HCT116 (cell line): ENCODE results near the gene DCLRE1B. TPM values are rescaled to one million over a fixed set of nuclear protein-coding genes. Genes with fewer than 3 reads are reported as not detected.

Experiments used
- ATAC-seq: fragments of 200-7000 bp; cut with Tn5 transposase; 2 replicates; pipeline ENCODE4 v1.9.1; 2020; ENCODE audit warnings: mild to moderate bottlenecking, moderate library complexity
- BruUV-seq: library from RNA; stranded (reverse); fragments of 400-500 nt; replicated peaks from 2 replicates; lab custom pipeline; 2021; lab: Mats Ljungman, UMichigan
- CTCF ChIA-PET: fragments of 300-600 bp; sonication (Branson Sonifier 250); formaldehyde crosslinking; loops from one replicate; lab custom pipeline; 2021; ENCODE audit warnings: antibody characterized with exemption; lab: Charles Lee
- POLR2A ChIA-PET: fragments of 300-600, 350-600 bp; sonication (Branson Sonifier 250); formaldehyde crosslinking; loops from one replicate; lab custom pipeline; 2021; ENCODE audit warnings: antibody characterized with exemption; lab: Charles Lee
- RAD21 ChIA-PET, 2 experiments: fragments of 300-600 bp; sonication (Branson Sonifier 250); formaldehyde crosslinking; loops; one replicate each; lab custom pipeline; 2023; ENCODE audit warnings: low total read pairs in 2 of 2; ENCODE audit not compliant: uncharacterized antibody in 2 of 2, unreplicated experiment in 2 of 2, low non-redundant PET in 1 of 2; lab: Charles Lee
- DNase-seq: peaks from one replicate; pipeline ENCODE4 v3.0.0-alpha.2; 2010; ENCODE audit warnings: low read depth, low spot score
- H2AFZ ChIP-seq: fragments of 200-600 bp; shearing (Covaris generic), sonication (generic); 2 replicates; pipeline ENCODE4 v1.6.1; 2017; ENCODE audit warnings: low read depth, mixed run types, mixed read lengths, antibody characterized with exemption, low read length; ENCODE audit not compliant: poor library complexity, severe bottlenecking
- H3K27ac ChIP-seq: 2 replicates; pipeline ENCODE4 v1.5.1; 2012; ENCODE audit warnings: low read depth, low read length
- H3K27me3 ChIP-seq: fragments of 200-600 bp; sonication (generic); 2 replicates; pipeline ENCODE4 v1.6.1; 2016; ENCODE audit warnings: mixed run types, low read length, mixed read lengths; ENCODE audit not compliant: insufficient read depth
- H3K36me3 ChIP-seq, 2 experiments: fragments of 200-500 bp in 1 of 2; fragments of 200-600 bp in 1 of 2; sonication (Bioruptor generic) in 1 of 2; sonication (generic) in 1 of 2; 2 replicates each; pipeline versions ENCODE4 v1.5.1 to v1.6.1; 2014 to 2016; ENCODE audit warnings: low read length in 2 of 2, inconsistent platforms in 1 of 2, mixed read lengths in 1 of 2, mixed run types in 1 of 2; ENCODE audit not compliant: insufficient read depth in 2 of 2, control insufficient read depth in 1 of 2
- H3K4me1 ChIP-seq, 2 experiments: fragments of 200-600 bp in 1 of 2; sonication (generic) in 1 of 2; 2 replicates each; pipeline versions ENCODE4 v1.5.1 to v1.6.1; 2012 to 2017; ENCODE audit warnings: low read length in 2 of 2, inconsistent platforms in 1 of 2, mild to moderate bottlenecking in 1 of 2, mixed read lengths in 1 of 2, mixed run types in 1 of 2, moderate library complexity in 1 of 2; ENCODE audit not compliant: insufficient read depth in 2 of 2, control insufficient read depth in 1 of 2
- H3K4me2 ChIP-seq: fragments of 200-600 bp; sonication (generic); 2 replicates; pipeline ENCODE4 v1.6.1; 2017; ENCODE audit warnings: mixed run types, low read length, mixed read lengths
- H3K4me3 ChIP-seq, 2 experiments: fragments of 200-600 bp in 1 of 2; sonication (generic) in 1 of 2; replicated peaks in 1 of 2; 2 replicates each; pipeline ENCODE4 v1.5.1; 2011 to 2016; ENCODE audit warnings: low read length in 2 of 2, control low read depth in 1 of 2, low read depth in 1 of 2, mild to moderate bottlenecking in 1 of 2, mixed read lengths in 1 of 2, mixed run types in 1 of 2
- H3K79me2 ChIP-seq: fragments of 200-600 bp; sonication (generic); 2 replicates; pipeline ENCODE4 v1.6.1; 2017; ENCODE audit warnings: mild to moderate bottlenecking, mixed run types, low read length, moderate library complexity, mixed read lengths; ENCODE audit not compliant: insufficient read depth
- H3K9ac ChIP-seq: fragments of 200-600 bp; sonication (generic); 2 replicates; pipeline ENCODE4 v1.6.1; 2016; ENCODE audit warnings: low read length, mixed read lengths
- H3K9me2 ChIP-seq: fragments of 200-600 bp; sonication (generic), shearing (Covaris generic); 2 replicates; pipeline ENCODE4 v1.6.1; 2017; ENCODE audit warnings: mixed run types, mild to moderate bottlenecking, moderate library complexity; ENCODE audit not compliant: insufficient read depth
- H3K9me3 ChIP-seq, 2 experiments: fragments of 200-500 bp in 1 of 2; fragments of 200-600 bp in 1 of 2; sonication (Bioruptor generic) in 1 of 2; sonication (generic) in 1 of 2; 2 replicates each; pipeline ENCODE4 v1.6.1; 2014 to 2017; ENCODE audit warnings: low read length in 2 of 2, mixed read lengths in 2 of 2, inconsistent platforms in 1 of 2, low read depth in 1 of 2, mild to moderate bottlenecking in 1 of 2, mixed run types in 1 of 2, moderate library complexity in 1 of 2; ENCODE audit not compliant: control insufficient read depth in 1 of 2, insufficient read depth in 1 of 2
- H4K20me1 ChIP-seq: fragments of 200-600 bp; sonication (generic), shearing (Covaris generic); 2 replicates; pipeline ENCODE4 v1.6.1; 2017; ENCODE audit warnings: mixed run types, mild to moderate bottlenecking, moderate library complexity; ENCODE audit not compliant: insufficient read depth
- CTCF ChIP-seq, 3 experiments: fragments of 200-600 bp in 1 of 3; sonication (generic) in 1 of 3; IDR thresholded peaks in 2 of 3; conservative IDR thresholded peaks in 1 of 3; 2 replicates each; pipeline ENCODE4 v1.5.1; 2012 to 2017; ENCODE audit warnings: low read depth in 2 of 3, low read length in 2 of 3, antibody characterized with exemption in 1 of 3, borderline replicate concordance in 1 of 3, control low read depth in 1 of 3, mild to moderate bottlenecking in 1 of 3, mixed read lengths in 1 of 3, mixed run types in 1 of 3, moderate library complexity in 1 of 3; ENCODE audit not compliant: insufficient read depth in 1 of 3
- EGR1 ChIP-seq: IDR thresholded peaks from 2 replicates; pipeline ENCODE4 v1.6.1; 2012; ENCODE audit warnings: low read depth
- ELF1 ChIP-seq: IDR thresholded peaks from 2 replicates; pipeline ENCODE4 v1.6.1; 2012; ENCODE audit warnings: low read depth, borderline replicate concordance
- SIN3A ChIP-seq: IDR thresholded peaks from 2 replicates; pipeline ENCODE4 v1.6.1; 2012; ENCODE audit warnings: low read depth
- SP1 ChIP-seq: IDR thresholded peaks from 2 replicates; pipeline ENCODE4 v1.6.1; 2012; ENCODE audit warnings: low read depth
- YY1 ChIP-seq: IDR thresholded peaks from 2 replicates; pipeline ENCODE4 v1.6.1; 2011; ENCODE audit warnings: low read length, low read depth, moderate library complexity, mild to moderate bottlenecking; ENCODE audit not compliant: insufficient replicate concordance; ENCODE audit errors: extremely low read depth
- intact Hi-C: fragments of 100-400 bp; cut with micrococcal nuclease; formaldehyde crosslinking; loops from 2 replicates; pipeline ENCODE4 v1.10.0; 2022
- total RNA-seq: library from RNA; stranded (reverse); gene quantifications from one replicate; pipeline ENCODE4 v1.2.1, GENCODE V29; 2021; ENCODE audit not compliant: unreplicated experiment
- TF ChIP-seq, protein P1 (sequence below): IDR thresholded peaks from 2 replicates; pipeline ENCODE4 v1.6.1; 2012

The DCLRE1B gene
- total RNA-seq, 1 experiment from 2014 or later: 13.4 TPM

- ChIA-PET POLR2A (interaction anchor here (0.7 to 3.4 kb wide), 2 partner anchors 21 to 26 kb away, joined by 4 to 24 read pairs; partner anchors contain the start of gene HIPK1), CTCF (no interaction called here), RAD21 (interaction anchor here in 1 of 2 experiments (0.7 kb wide), 1 partner anchor 48 kb away, joined by 3 read pairs; no protein-coding TSS in a partner anchor)
- Histone ChIP-seq H3K4me2 (peak overlapping the region; percentile 86), H3K36me3 (peaks cover 6 to 8% of the 10 kb centered on the region in 2 experiments; a peak in 1 of 4 replicates), H3K9me3 (no peaks in the 10 kb centered on the region), H3K9ac (peak overlapping the region; percentile 68), H3K27ac (peak overlapping the region; percentile 83; the same call in 1 of the 2 replicates), H3K27me3 (no peaks in the 10 kb centered on the region), H2AFZ (no peak overlapping the region), H3K9me2 (no peaks in the 10 kb centered on the region), H3K79me2 (peaks cover 26% of the 10 kb centered on the region), H4K20me1 (no peaks in the 10 kb centered on the region), H3K4me3 (peak overlapping the region; percentile 99), H3K4me1 (peaks cover 4 to 15% of the 10 kb centered on the region in 2 experiments; a peak in 3 of 4 replicates)
- ATAC-seq (no peak), DNase-seq (no peak)
- no TSS peak for BruUV-seq
- TF ChIP-seq YY1 (no peak), CTCF (IDR thresholded peaks at IDR 0.05 in 2 of 3, conservative IDR thresholded peaks at IDR 0.05 in 1 of 3; ENCODE audit: borderline replicate concordance in 1 of 3, insufficient read depth in 1 of 3, low read depth in 2 of 3, low read length in 2 of 3) (no peak), SP1 (no peak), ELF1 (no peak), SIN3A (no peak), EGR1 (no peak)
- TF ChIP-seq, protein P1, sequence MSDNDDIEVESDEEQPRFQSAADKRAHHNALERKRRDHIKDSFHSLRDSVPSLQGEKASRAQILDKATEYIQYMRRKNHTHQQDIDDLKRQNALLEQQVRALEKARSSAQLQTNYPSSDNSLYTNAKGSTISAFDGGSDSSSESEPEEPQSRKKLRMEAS: no peak
- intact Hi-C loops: loop anchor here (5.0 to 10.0 kb wide), 2 partner anchors 66 to 769 kb away; no protein-coding TSS in a partner anchor
Measured at GRCh38 chr1:113903501-113904292, 1.4 kb upstream of the DCLRE1B start.
